ENCODE data around the gene ADGRG1.
A peak's percentile ranks its signal among the peaks of the same experiment; 100 is the strongest.

Gene ADGRG1

GRCh38 chr16:57638381-57638780, 10.0 kb downstream of the ADGRG1 start:
- peaks cover 0 to 47% (median 23%) of the 10 kb centered on the region in 4 experiments for H3K36me3 ChIP-seq (ENCODE audit: control insufficient read depth in 4 of 4, insufficient read depth in 4 of 4, low read length in 3 of 4)
- no peak overlapping the region for H3K4me3 ChIP-seq (ENCODE audit: control insufficient read depth in 1 of 7, extremely low read depth in 1 of 7, insufficient read depth in 4 of 7, low read depth in 2 of 7, low read length in 6 of 7)
- DNase-seq, result no peak
- peak overlapping the region; percentile 28 to 59 for H3K27ac ChIP-seq (ENCODE audit: insufficient read depth in 1 of 2, low read depth in 1 of 2, low read length in 2 of 2, poor library complexity in 1 of 2, severe bottlenecking in 2 of 2)
- CTCF ChIA-PET, result interaction anchor here (1.0 to 12.5 kb wide), 8 partner anchors 9 to 63 kb away, joined by 3 to 108 read pairs (median 18); partner anchors contain the start of gene ADGRG1
- POLR2A ChIA-PET, result interaction anchor here (0.7 to 2.2 kb wide), 3 partner anchors 8 to 348 kb away, joined by 3 to 7 read pairs (median 4); no protein-coding TSS in a partner anchor
- peaks cover 0 to 91% (median 82%) of the 10 kb centered on the region in 4 experiments for H3K4me1 ChIP-seq (ENCODE audit: control extremely low read depth in 1 of 4, control insufficient read depth in 4 of 4, insufficient read depth in 4 of 4, low read length in 3 of 4)
- WGBS (ENCODE audit: insufficient coverage), result no CpG with 5 or more reads among the region's 2 CpGs
- H3K27me3 ChIP-seq (replicated peaks in 2 of 5; ENCODE audit: control insufficient read depth in 4 of 5, insufficient read depth in 5 of 5, low read length in 4 of 5), result no peaks in the 10 kb centered on the region
- H3K9me3 ChIP-seq (ENCODE audit: control extremely low read depth in 1 of 5, control insufficient read depth in 4 of 5, insufficient read depth in 2 of 5, low read depth in 1 of 5, low read length in 4 of 5), result no peaks in the 10 kb centered on the region

- H3K9me3 ChIP-seq (ENCODE audit: control extremely low read depth in 1 of 5, control insufficient read depth in 4 of 5, insufficient read depth in 2 of 5, low read depth in 1 of 5, low read length in 4 of 5), result no peaks in the 10 kb centered on the region
- POLR2A ChIA-PET, result interaction anchor here (0.8 to 2.2 kb wide), 3 partner anchors 8 to 10 kb away, joined by 3 to 7 read pairs (median 3); no protein-coding TSS in a partner anchor
- H3K4me3 ChIP-seq (ENCODE audit: control insufficient read depth in 1 of 7, extremely low read depth in 1 of 7, insufficient read depth in 4 of 7, low read depth in 2 of 7, low read length in 6 of 7), result no peak overlapping the region
- peak overlapping the region; percentile 13 to 66 for H3K27ac ChIP-seq (ENCODE audit: insufficient read depth in 1 of 2, low read depth in 1 of 2, low read length in 2 of 2, poor library complexity in 1 of 2, severe bottlenecking in 2 of 2)
- CTCF ChIA-PET, result interaction anchor here (0.6 to 12.5 kb wide), 10 partner anchors 8 to 365 kb away, joined by 3 to 108 read pairs (median 18); partner anchors contain the start of gene ADGRG1
- H3K27me3 ChIP-seq (replicated peaks in 2 of 5; ENCODE audit: control insufficient read depth in 4 of 5, insufficient read depth in 5 of 5, low read length in 4 of 5), result no peaks in the 10 kb centered on the region
- H3K36me3 ChIP-seq (ENCODE audit: control insufficient read depth in 4 of 4, insufficient read depth in 4 of 4, low read length in 3 of 4), result peaks cover 1 to 43% (median 20%) of the 10 kb centered on the region in 4 experiments
- 51% methylated on average over 20 of the region's 23 CpGs for WGBS (ENCODE audit: insufficient coverage)
- H3K4me1 ChIP-seq (ENCODE audit: control extremely low read depth in 1 of 4, control insufficient read depth in 4 of 4, insufficient read depth in 4 of 4, low read length in 3 of 4), result peaks cover 2 to 89% (median 82%) of the 10 kb centered on the region in 4 experiments
- peak; percentile 51 to 74 (median 70) for DNase-seq
Observed at GRCh38 chr16:57639172-57639887, 10.9 kb downstream of the ADGRG1 start.

GRCh38 chr16:57640185-57640584, 11.8 kb downstream of the ADGRG1 start:
- Histone ChIP-seq H3K4me1 (ENCODE audit: control extremely low read depth in 1 of 4, control insufficient read depth in 4 of 4, insufficient read depth in 4 of 4, low read length in 3 of 4) (peaks cover 7 to 89% (median 82%) of the 10 kb centered on the region in 4 experiments), H3K9me3 (ENCODE audit: control extremely low read depth in 1 of 5, control insufficient read depth in 4 of 5, insufficient read depth in 2 of 5, low read depth in 1 of 5, low read length in 4 of 5) (no peaks in the 10 kb centered on the region), H3K27me3 (replicated peaks in 2 of 5; ENCODE audit: control insufficient read depth in 4 of 5, insufficient read depth in 5 of 5, low read length in 4 of 5) (no peaks in the 10 kb centered on the region), H3K36me3 (ENCODE audit: control insufficient read depth in 4 of 4, insufficient read depth in 4 of 4, low read length in 3 of 4) (peaks cover 3 to 45% (median 22%) of the 10 kb centered on the region in 4 experiments), H3K27ac (ENCODE audit: insufficient read depth in 1 of 2, low read depth in 1 of 2, low read length in 2 of 2, poor library complexity in 1 of 2, severe bottlenecking in 2 of 2) (no peak overlapping the region), H3K4me3 (ENCODE audit: control insufficient read depth in 1 of 7, extremely low read depth in 1 of 7, insufficient read depth in 4 of 7, low read depth in 2 of 7, low read length in 6 of 7) (peak overlapping the region in 1 of 7 experiments; percentile 14)
- ChIA-PET CTCF (interaction anchor here (1.0 to 12.5 kb wide), 8 partner anchors 7 to 365 kb away, joined by 3 to 108 read pairs (median 22); partner anchors contain the start of gene ADGRG1), POLR2A (interaction anchor here (2.2 kb wide), 1 partner anchor 9 kb away, joined by 7 read pairs; no protein-coding TSS in a partner anchor)
- WGBS (ENCODE audit: insufficient coverage), result 98% methylated on average over 6 of the region's 9 CpGs
- DNase-seq, result no peak

- no peaks in the 10 kb centered on the region for H3K9me3 ChIP-seq (ENCODE audit: control extremely low read depth in 1 of 5, control insufficient read depth in 4 of 5, insufficient read depth in 2 of 5, low read depth in 1 of 5, low read length in 4 of 5)
- 59% methylated on average over 6 of the region's 8 CpGs for WGBS (ENCODE audit: insufficient coverage)
- H3K4me3 ChIP-seq (ENCODE audit: control insufficient read depth in 1 of 7, extremely low read depth in 1 of 7, insufficient read depth in 4 of 7, low read depth in 2 of 7, low read length in 6 of 7), result no peak overlapping the region
- POLR2A ChIA-PET, result interaction anchor here (0.8 kb wide), 1 partner anchor 49 kb away, joined by 3 read pairs; no protein-coding TSS in a partner anchor
- H3K27me3 ChIP-seq (replicated peaks in 2 of 5; ENCODE audit: control insufficient read depth in 4 of 5, insufficient read depth in 5 of 5, low read length in 4 of 5), result no peaks in the 10 kb centered on the region
- peaks cover 3 to 41% (median 20%) of the 10 kb centered on the region in 4 experiments for H3K36me3 ChIP-seq (ENCODE audit: control insufficient read depth in 4 of 4, insufficient read depth in 4 of 4, low read length in 3 of 4)
- no peak for DNase-seq
- peaks cover 7 to 89% (median 82%) of the 10 kb centered on the region in 4 experiments for H3K4me1 ChIP-seq (ENCODE audit: control extremely low read depth in 1 of 4, control insufficient read depth in 4 of 4, insufficient read depth in 4 of 4, low read length in 3 of 4)
- CTCF ChIA-PET, result interaction anchor here (1.0 to 12.5 kb wide), 8 partner anchors 7 to 364 kb away, joined by 3 to 108 read pairs (median 22); partner anchors contain the start of gene ADGRG1
- H3K27ac ChIP-seq (ENCODE audit: insufficient read depth in 1 of 2, low read depth in 1 of 2, low read length in 2 of 2, poor library complexity in 1 of 2, severe bottlenecking in 2 of 2), result peak overlapping the region in 1 of 2 experiments; percentile 6
Observed at GRCh38 chr16:57640612-57641011, 12.2 kb downstream of the ADGRG1 start.

- peak overlapping the region; percentile 62 to 81 for H3K27ac ChIP-seq (ENCODE audit: insufficient read depth in 1 of 2, low read depth in 1 of 2, low read length in 2 of 2, poor library complexity in 1 of 2, severe bottlenecking in 2 of 2)
- ChIA-PET CTCF (interaction anchor here (0.7 to 12.5 kb wide), 5 partner anchors 8 to 66 kb away, joined by 3 to 108 read pairs (median 36); partner anchors contain the start of gene ADGRG1), POLR2A (no interaction called here)
- H3K36me3 ChIP-seq (ENCODE audit: control insufficient read depth in 4 of 4, insufficient read depth in 4 of 4, low read length in 3 of 4), result peaks cover 3 to 40% (median 21%) of the 10 kb centered on the region in 4 experiments
- H3K4me1 ChIP-seq (ENCODE audit: control extremely low read depth in 1 of 4, control insufficient read depth in 4 of 4, insufficient read depth in 4 of 4, low read length in 3 of 4), result peaks cover 7 to 87% (median 83%) of the 10 kb centered on the region in 4 experiments
- DNase-seq, result peak in 1 of 3 donors; percentile 45
- no peaks in the 10 kb centered on the region for H3K27me3 ChIP-seq (replicated peaks in 2 of 5; ENCODE audit: control insufficient read depth in 4 of 5, insufficient read depth in 5 of 5, low read length in 4 of 5)
- H3K9me3 ChIP-seq (ENCODE audit: control extremely low read depth in 1 of 5, control insufficient read depth in 4 of 5, insufficient read depth in 2 of 5, low read depth in 1 of 5, low read length in 4 of 5), result no peaks in the 10 kb centered on the region
- no peak overlapping the region for H3K4me3 ChIP-seq (ENCODE audit: control insufficient read depth in 1 of 7, extremely low read depth in 1 of 7, insufficient read depth in 4 of 7, low read depth in 2 of 7, low read length in 6 of 7)
- WGBS (ENCODE audit: insufficient coverage), result 76% methylated on average over 9 of the region's 11 CpGs
Observed at GRCh38 chr16:57642160-57643135, 14.0 kb downstream of the ADGRG1 start.

- Histone ChIP-seq H3K36me3 (ENCODE audit: control insufficient read depth in 4 of 4, insufficient read depth in 4 of 4, low read length in 3 of 4) (peaks cover 3 to 41% (median 21%) of the 10 kb centered on the region in 4 experiments), H3K4me1 (ENCODE audit: control extremely low read depth in 1 of 4, control insufficient read depth in 4 of 4, insufficient read depth in 4 of 4, low read length in 3 of 4) (peaks cover 7 to 87% (median 85%) of the 10 kb centered on the region in 4 experiments), H3K27me3 (replicated peaks in 2 of 5; ENCODE audit: control insufficient read depth in 4 of 5, insufficient read depth in 5 of 5, low read length in 4 of 5) (no peaks in the 10 kb centered on the region), H3K27ac (ENCODE audit: insufficient read depth in 1 of 2, low read depth in 1 of 2, low read length in 2 of 2, poor library complexity in 1 of 2, severe bottlenecking in 2 of 2) (peak overlapping the region; percentile 62 to 81), H3K4me3 (ENCODE audit: control insufficient read depth in 1 of 7, extremely low read depth in 1 of 7, insufficient read depth in 4 of 7, low read depth in 2 of 7, low read length in 6 of 7) (peak overlapping the region in 3 of 7 experiments; percentile 8 to 28 (median 19)), H3K9me3 (ENCODE audit: control extremely low read depth in 1 of 5, control insufficient read depth in 4 of 5, insufficient read depth in 2 of 5, low read depth in 1 of 5, low read length in 4 of 5) (no peaks in the 10 kb centered on the region)
- no peak for DNase-seq
- ChIA-PET CTCF (interaction anchor here (0.6 to 12.5 kb wide), 10 partner anchors 9 to 67 kb away, joined by 3 to 108 read pairs (median 4); partner anchors contain the start of gene ADGRG1), POLR2A (interaction anchor here (0.5 to 1.2 kb wide), 3 partner anchors 13 to 102 kb away, joined by 3 to 7 read pairs (median 4); no protein-coding TSS in a partner anchor)
- WGBS (ENCODE audit: insufficient coverage), result 51% methylated on average over 4 of the region's 7 CpGs
Observed at GRCh38 chr16:57643147-57643874, 14.9 kb downstream of the ADGRG1 start.
